Epithelial cell of proximal tubule (primary cell): ENCODE measurements around the gene BCL2A1. TPM values are rescaled to one million over a fixed set of nuclear protein-coding genes. Genes with fewer than 3 reads are reported as not detected.
"Not testable (repeated sequence)": the region's sequence is repeated elsewhere in the genome, so short reads cannot be mapped to it uniquely, and the experiment has no call there.

Source experiments
- DNase-seq: peaks from one replicate; pipeline ENCODE4 v3.0.0-alpha.2; 2011; ENCODE audit warnings: low read depth
- H3K4me3 ChIP-seq: 2 replicates; pipeline ENCODE4 v1.5.1; 2011; ENCODE audit warnings: low read depth, mild to moderate bottlenecking, low read length
- total RNA-seq: library from RNA; depleted of rRNA; stranded (reverse); fragments of >200 nt; gene quantifications from 2 replicates; pipeline ENCODE4 v1.2.3, GENCODE V29; 2015
- TF ChIP-seq, protein P1 (sequence below): conservative IDR thresholded peaks from 2 replicates; pipeline ENCODE4 v1.5.1; 2012; ENCODE audit warnings: low read depth, mild to moderate bottlenecking, low read length

The BCL2A1 gene
- total RNA-seq, 1 donor from 2014 or later: 3.5 TPM

DNA sequence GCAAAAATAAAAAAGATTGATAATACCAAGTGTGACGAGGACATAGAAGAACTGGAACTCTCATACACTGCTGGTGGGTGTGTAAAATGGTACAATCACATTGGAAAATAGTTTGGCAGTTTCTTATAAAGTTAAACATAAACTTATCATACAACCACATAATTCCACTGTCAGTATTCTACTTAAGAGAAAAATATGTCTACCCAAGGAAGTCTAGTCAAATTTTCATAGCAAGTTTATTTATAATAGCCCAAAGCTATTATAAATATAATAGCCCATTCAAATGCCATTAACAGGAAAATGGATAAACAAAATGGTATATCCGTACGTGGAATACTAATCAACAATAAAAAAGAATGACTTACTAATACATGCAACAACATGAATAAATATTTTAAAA, 40.6 kb upstream of the BCL2A1 start:
- no peak for DNase-seq
- TF ChIP-seq, protein P1, sequence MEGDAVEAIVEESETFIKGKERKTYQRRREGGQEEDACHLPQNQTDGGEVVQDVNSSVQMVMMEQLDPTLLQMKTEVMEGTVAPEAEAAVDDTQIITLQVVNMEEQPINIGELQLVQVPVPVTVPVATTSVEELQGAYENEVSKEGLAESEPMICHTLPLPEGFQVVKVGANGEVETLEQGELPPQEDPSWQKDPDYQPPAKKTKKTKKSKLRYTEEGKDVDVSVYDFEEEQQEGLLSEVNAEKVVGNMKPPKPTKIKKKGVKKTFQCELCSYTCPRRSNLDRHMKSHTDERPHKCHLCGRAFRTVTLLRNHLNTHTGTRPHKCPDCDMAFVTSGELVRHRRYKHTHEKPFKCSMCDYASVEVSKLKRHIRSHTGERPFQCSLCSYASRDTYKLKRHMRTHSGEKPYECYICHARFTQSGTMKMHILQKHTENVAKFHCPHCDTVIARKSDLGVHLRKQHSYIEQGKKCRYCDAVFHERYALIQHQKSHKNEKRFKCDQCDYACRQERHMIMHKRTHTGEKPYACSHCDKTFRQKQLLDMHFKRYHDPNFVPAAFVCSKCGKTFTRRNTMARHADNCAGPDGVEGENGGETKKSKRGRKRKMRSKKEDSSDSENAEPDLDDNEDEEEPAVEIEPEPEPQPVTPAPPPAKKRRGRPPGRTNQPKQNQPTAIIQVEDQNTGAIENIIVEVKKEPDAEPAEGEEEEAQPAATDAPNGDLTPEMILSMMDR: no peak
- no peak overlapping the region for H3K4me3 ChIP-seq

DNA sequence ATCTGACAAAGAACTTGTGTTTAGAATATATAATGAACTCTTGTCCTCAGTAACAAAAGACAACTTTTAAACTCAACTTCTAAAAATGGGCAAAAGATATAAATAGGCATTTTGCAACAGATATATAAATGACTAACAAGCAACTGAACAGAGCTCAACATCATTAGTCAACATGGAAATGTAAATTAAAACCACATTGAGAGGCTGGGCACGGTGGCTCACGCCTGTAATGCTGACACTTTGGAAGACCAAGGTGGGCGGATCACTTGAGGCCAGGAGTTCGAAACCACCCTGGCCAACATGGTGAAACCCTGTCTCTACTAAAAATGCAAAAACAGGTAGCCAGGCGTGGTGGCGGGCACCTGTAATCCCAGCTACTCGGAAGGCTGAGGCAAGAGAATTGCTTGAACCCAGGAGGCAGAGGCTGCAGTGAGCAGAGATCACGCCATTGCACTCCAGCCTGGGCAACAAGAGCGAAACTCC, 40.1 kb upstream of the BCL2A1 start:
- not testable (repeated sequence) for DNase-seq, H3K4me3 ChIP-seq

DNA sequence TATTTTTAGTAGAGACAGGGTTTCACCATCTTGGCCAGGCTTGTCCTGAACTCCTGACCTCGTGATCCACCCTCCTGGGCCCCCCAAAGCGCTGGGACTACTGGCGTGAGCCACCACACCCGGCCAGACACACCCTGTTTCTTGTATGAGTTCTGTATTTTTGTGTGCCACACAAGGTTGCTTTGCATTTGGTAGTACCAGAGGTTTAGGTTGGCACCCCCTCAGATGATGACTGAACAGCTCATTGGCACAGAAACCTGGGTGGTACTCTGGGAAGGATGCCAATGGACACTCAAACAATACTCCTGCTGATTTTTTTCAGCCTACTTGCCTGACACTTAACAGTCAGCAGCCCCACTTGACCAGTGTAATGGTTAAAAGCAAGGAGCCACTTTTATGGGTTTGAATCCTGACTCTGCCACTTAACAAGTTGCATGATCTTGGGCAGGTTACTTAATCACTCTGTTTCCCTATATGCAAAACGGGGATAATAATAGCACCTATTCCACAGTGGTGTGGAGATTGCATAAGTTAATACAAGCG, 39.2 kb upstream of the BCL2A1 start:
- TF ChIP-seq, protein P1: no peak
- no peak overlapping the region for H3K4me3 ChIP-seq
- DNase-seq: no peak

DNA sequence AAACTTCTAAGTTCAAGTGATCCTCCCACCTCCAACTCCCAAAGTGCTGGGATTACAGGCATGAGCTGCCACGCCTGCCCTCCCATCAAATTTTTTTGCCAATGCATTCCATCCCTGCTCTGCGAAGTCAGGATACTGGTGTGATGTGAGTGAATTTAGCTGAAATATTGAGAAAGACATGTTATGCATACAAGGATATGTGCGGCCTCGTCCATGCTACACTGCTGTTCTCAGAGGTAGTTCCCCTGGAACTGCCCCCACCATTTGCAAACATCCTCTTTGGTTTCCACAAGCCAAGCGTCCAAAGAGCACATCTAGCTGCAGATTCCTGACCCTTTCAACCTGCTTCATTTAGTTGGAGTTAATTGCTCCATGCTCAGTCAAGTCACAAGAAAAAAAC, 36.5 kb upstream of the BCL2A1 start:
- no peak for DNase-seq
- H3K4me3 ChIP-seq: no peak overlapping the region
- TF ChIP-seq, protein P1: no peak

DNA sequence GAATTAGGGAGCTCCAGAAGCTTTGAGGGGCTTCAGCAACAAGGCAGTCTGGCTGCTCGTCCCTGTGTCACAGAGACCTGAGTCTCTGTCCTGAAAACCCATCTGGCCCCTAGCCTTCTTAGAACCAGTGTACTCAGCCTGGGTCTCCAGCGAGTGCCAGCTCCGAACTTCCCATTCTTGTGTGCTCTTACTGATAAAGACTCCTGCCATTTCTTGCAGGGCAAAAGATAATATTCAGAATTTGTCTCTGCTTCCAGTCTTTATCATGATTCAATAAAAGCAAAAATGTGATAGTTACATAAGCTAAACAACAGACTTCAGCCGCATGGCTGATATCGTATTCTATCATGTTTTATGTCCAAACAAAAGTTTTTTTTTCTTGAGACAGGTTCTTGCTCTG, 36.0 kb upstream of the BCL2A1 start:
- TF ChIP-seq, protein P1: no peak
- no peak overlapping the region for H3K4me3 ChIP-seq
- no peak for DNase-seq

DNA sequence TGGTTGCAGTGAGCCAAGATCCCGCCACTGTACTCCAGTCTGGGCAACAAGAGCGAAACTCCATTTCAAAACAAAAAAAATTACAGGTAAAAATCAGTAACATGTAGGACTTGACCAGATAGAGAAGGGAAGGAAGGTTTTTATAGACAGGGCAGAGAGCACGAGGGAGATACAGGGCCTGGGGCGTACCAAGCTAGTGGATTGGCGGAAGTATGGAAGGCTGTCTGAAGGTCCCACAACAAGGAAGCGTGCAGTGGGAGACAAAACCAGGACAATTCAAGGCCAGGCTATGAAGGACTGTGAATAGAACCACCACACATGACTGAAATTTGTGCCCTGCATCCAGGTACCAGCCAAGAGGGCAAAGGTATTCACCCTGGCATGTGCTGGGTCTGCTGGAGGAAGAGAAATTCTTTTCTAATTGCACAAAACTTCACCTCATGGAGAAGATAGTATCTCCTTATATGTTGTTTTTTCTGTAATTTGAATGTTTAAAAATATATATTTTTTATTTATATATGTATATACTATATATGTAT, 33.0 kb upstream of the BCL2A1 start:
- DNase-seq: no peak
- TF ChIP-seq, protein P1: no peak
- H3K4me3 ChIP-seq: no peak overlapping the region

DNA sequence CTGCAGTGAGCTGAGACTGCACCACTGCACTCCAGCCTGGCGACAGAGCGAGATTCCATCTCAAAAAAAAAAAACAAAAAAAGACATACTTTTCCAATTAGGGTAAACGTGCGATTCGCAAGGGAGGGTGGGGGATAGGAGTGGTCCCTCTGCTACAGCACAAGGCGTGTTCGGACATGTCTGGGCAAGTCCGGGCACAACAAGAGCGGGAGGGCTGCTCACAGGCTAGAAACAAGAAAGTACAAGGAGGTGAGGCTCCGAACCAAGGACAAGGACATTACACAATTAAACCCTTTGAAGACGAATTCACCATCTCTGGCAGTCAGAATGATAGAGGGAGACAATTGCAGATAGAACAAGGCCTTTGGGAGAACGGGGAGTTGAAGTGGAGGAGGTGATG, 32.2 kb upstream of the BCL2A1 start:
- TF ChIP-seq, protein P1: no peak
- no peak overlapping the region for H3K4me3 ChIP-seq
- DNase-seq: no peak

DNA sequence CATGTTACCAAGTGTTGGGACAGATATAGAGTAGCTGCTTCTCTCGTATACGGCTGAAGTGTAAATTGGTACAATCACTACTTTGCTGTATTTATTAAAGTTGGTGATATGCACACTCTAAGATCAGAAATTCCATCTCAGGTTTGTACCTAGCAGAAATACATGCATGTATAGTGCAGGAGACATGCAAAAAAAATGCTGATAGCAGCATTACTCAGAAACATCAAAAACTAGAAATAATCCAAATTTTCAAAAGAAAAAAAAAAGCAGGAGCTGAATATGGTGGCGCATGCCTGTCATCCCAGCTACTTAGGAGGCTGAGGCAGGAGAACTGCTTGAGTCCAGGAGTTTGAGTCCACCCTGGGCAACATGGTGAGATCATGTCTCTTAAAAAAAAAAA, 31.3 kb upstream of the BCL2A1 start:
- no peak overlapping the region for H3K4me3 ChIP-seq
- DNase-seq: no peak
- TF ChIP-seq, protein P1: no peak
